ENCODE data around the gene SHCBP1.
"Not testable (repeated sequence)": the region's sequence is repeated elsewhere in the genome, so short reads cannot be mapped to it uniquely, and the experiment has no call there.

The SHCBP1 gene, protein sequence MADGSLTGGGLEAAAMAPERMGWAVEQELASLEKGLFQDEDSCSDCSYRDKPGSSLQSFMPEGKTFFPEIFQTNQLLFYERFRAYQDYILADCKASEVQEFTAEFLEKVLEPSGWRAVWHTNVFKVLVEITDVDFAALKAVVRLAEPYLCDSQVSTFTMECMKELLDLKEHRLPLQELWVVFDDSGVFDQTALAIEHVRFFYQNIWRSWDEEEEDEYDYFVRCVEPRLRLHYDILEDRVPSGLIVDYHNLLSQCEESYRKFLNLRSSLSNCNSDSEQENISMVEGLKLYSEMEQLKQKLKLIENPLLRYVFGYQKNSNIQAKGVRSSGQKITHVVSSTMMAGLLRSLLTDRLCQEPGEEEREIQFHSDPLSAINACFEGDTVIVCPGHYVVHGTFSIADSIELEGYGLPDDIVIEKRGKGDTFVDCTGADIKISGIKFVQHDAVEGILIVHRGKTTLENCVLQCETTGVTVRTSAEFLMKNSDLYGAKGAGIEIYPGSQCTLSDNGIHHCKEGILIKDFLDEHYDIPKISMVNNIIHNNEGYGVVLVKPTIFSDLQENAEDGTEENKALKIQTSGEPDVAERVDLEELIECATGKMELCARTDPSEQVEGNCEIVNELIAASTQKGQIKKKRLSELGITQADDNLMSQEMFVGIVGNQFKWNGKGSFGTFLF

DNA sequence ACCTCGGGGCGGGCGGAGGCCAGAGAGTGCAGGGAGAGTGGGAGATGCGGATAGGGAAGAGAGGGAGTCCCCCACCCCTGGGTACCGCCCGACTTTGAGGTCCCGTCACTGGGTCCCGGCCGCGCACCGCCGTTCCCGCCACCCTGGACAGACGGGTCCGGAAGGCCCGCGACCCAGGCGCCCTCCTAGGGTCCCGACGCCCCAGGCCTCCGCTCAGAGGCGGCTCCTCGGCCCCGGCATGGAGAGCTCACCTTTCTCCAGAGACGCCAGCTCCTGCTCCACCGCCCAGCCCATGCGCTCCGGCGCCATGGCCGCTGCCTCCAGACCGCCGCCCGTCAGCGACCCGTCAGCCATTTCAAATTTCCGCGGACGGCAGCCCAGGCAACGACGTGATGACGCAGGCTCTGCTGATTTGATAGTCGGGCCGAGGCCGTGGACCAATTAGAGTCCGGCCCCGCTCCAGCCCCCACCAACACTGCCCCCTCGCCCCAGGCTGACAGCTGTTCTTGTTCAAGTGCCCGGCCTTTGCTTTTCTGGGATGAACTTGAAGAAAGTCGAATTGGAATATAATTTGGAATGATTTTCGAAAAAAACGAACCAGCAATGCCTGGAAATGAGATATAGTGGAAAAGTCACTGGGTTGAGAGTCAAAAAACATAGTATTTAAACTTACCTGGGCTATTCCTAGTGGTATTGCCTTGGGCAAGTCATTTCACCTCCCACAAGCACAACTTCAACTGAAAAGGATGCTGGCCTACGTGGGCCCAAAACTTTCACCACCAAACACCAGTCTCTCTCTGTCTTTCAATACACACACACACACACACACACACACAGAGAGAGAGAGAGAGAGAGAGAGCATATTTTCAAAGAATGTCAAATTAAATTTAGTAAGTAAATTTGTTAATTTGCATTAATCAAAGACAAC, at the start of gene SHCBP1:
TSS of gene SHCBP1 (minus strand) at position 374 of the 928 bp plus-strand sequence. CDS start at position 354, 20 bp downstream.
- peak; percentile 89 for DNase-seq

DNA sequence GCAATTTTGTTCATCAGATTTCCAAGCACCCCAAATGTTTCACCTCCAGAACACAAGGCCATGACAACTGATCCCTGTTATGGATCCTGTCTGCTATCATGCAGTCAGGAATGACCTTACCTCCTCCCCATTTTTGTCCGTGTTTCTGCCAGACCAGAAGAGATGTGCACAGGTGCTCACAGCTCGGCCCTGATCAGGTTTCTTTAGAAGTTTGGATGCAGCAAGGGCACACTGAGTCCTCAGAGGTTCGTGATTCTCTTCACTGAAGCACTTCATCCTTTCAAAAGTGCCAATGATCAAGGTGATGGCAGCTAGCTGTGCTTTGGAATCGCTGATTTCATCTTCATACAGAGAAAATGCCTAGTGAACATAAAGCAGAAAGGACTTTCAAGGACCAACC, 40.9 kb upstream of the SHCBP1 start:
- DNase-seq = no peak

DNA sequence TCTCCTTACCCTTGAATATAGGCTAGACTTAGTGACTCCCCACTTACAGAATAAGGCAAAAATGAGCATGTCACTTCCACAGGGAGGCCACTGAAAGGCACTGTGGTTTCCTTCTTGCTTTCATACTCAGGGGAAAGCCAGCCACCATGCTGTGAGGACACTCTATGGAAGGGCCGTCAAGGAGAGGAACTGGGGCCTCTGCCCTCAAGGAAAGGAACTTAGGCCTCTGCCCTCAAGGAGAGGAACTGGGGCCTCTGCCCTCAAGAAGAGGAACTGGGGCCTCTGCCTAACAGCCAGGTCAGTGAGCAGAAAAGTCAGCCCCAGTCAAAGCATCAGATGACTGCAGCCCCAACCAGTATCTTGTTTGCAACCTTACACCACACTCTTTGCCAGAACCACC, 37.7 kb upstream of the SHCBP1 start:
- no peak for DNase-seq

DNA sequence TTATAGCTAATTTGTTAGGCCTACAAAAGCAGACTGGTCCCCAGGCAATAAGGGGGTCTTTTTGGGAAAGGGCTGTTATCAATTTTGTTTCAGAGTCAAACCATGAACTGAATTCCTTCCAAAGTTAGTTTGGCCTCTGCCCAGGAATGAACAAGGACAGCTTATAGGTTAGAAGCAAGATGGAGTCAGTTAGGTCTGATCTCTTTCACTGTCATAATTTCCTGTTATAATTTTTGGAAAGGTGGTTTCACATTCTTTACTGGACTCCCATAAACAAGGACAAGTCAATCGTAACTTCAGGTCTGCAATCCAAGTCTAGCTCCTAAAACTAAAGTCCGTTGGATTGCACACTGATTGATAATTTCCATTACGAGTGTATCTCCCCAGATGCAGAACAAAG, 30.1 kb upstream of the SHCBP1 start:
- no peak for DNase-seq

DNA sequence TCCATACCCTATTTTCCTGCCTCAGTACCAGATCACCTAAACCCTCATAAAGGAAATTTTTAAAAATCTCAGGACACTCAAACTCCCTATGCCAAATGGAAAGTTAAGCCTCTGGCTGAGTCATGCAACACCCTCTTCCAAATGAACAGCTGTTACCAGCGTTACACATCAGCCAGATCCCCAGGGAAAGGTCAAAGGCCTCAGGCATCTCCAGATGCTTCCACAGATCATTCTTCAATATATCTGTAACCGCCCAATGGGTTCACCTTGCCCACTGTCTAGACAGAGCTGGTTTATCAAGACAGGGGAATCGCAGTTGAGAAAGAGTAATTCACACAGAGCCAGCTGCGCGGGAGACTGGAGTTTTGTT, 29.1 kb upstream of the SHCBP1 start:
- peak; percentile 43 for DNase-seq

DNA sequence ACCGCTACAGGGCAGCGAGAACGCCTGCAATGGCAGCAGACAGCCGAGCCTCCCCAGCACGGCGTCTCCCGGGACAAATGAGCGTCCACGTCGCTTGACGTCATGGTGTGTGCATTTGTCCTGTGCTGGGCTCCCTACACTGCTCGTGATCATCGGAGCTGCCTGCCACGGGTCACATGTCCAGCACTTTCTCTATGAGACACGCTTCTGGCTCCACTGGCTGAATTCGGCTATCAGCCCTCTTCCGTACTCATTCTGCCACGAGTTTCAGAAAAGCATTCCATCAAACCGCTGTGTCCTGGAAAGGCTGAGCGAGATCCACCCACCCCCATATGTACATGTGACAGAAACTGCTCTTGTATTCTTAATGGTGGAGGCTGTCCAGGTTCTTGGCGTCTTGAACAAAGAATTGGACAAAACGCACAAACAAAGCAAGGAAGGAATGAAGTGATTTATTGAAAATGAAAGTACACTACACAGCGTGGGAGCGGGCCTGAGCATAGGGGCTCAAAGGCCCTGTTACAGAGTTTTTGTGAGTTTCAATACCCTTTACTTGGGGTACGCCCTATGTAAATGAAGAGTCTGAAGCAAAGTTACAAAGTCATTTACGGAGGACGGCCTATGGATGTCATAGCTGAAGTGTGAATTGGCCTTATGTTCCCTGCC, 28.5 kb upstream of the SHCBP1 start:
- DNase-seq = no peak

DNA sequence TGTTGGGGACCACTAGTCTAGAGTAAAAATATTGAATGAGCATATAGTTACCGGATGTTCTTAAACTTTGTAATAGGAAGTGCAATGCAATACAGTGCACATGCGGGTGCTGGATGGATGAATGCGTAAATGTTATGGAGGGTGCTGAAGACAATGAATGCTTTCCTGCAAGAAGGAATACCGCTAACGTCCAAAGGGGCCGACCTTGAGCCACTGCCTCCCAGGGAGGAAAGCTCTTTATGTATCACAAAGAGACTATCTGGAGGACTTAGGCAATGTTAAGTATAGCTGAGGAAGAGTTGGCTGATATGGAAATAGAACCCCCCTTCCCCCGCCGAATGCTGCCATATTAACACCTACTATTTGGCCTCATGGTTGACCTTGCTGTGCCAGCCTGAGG, 27.5 kb upstream of the SHCBP1 start:
- no peak for DNase-seq

DNA sequence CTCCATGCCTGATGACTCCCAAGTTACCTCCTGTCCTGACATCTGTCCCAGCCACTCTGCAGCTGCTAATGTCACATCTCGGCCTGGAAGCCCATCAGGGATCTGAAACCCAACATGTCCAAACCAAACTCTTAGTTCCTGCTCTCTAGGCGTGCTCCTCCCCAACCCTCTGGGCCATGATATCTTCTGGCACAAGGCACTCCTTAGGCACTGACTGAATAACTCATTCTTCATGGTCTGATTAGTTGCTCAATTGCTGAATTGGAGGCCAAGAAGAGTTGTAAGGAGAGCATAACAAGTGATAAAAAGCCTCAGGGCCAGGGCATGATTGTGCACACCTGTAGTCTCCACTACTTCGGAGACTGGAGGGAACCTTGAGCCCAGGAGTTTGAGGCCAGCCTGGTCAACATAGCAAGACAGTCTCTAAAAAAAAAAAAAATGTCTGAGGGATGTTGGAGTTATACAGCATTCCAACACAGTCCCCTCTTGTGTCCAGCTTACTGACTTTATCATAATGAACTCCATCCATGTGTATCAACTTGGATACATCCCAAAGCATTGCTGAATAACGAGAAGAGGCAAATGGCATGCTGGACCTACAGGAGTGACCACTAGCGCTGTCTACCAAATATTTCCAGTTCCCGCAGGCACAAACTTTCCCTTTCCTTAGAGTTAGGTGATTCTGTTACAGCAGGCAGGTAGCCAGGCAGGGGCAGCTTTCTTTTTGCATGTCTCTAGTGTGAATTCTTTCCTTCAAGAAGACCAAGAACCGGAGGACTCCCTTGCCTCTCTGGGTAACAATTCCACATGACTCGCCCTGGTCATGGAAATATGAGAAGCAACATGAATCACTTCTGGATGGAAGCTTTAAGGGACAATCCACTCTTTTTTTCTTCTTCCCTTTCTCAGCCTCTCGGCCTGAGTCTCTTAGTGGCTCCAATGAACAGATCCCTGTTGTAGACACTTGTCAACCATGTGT, 18.1 kb upstream of the SHCBP1 start:
- no peak for DNase-seq

DNA sequence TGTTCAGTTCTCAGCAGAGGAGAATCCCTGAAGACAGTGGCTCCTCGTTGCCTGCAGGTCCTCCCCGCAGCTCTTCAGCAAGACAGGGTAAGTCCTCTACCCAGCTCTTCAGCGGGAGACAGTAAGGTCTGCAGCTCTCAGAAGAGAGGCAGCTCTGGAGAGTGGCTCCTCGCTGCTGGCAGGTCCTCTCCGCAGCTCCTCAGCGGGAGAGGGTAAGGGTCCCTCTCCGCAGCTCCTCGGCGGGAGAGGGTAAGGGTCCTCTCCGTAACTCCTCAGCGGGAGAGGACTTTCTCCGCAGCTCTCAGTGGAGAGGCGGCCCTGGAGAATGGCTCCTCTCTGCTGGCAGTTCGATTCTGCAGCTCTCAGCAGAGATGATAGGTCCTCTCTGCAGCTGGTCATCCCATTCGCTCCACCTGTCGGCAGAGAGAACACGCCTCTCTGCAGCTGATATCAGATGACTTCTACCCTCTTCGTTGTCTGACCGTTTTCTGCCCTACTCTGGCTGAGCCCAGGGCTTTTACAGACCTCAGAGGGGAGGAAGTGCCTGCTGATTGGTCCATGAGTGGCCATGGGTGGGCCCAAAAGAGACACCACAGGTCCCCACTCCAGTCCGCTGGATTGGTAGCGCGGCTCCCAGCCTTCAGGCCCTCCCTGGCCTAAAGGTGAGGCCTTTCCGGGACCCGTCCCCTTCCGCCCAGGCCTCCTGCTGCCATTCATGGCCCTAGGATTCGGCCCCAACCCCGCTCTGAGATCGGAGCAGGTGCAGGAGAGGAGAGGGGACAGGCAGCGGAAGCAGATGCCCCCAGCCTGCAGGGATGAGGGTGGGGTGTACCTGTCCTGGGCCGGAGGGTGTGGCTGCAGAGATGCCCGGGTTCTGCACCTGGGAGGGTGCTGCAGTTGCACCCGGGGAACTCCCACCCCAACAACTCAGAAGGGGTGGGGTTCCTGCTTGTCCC, 11.9 kb upstream of the SHCBP1 start:
- peak; percentile 79 for DNase-seq

DNA sequence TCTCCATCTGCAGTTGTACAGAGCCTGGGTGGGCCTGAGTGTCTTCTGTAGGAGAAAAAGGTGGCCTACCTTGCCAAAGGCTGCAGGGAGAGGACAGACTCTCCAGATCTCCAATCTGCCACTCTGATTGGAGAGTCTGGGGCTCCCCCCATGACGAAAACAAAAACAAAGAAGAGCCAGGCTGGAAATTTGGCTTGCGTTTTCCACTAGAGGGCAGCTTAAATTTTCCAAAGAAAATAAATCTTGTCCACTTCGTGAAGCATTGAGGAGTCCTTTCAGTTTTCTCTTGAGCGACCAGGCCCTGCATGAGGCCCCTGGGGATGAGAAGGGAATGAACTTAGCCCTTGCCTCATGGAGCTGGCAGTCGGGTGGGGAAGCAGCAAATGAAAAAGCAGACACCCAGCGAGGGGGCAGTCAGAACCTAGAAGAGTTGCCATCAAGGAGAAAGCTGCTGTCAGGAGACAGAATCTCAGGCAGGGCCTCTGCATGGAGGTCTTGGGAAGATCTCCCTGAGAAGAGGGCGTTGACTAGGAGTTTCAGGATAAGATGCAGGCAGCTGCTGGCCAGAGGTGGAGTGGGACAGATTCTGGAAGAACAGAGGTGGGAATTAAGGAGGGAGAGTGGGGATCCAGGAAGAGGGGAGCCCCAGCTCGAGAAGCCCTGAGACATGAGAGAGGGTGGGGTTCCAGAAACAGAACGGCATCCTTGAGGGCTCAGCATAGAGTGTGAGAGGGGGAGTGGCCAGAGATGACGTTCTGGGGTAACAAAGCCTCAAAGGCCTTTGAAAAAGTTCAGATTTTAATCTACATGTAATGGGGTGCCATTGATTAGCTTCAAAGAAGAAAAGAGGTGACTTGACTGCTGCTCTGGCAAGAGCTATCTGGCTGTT, 8.4 kb upstream of the SHCBP1 start:
- peak; percentile 13 for DNase-seq

DNA sequence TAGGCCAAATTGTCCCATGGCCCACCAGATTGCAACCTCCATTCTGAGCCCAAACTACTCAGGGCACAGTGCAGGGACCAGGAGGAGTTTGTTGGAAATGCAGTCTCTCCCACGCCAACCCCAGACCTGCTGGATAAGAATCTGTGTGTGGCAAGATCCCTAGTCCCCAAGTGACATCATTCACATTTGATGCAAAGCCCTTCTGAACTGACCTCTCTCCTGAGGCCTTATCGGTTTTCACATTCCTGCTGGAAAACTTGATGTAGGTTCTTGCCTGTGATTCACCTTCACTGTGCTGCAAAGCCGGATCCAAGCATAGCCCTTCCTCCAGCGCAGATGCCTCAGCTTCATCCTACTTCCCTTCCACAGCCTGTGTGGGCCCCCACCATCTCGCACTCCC, 6.6 kb upstream of the SHCBP1 start:
- no peak for DNase-seq

DNA sequence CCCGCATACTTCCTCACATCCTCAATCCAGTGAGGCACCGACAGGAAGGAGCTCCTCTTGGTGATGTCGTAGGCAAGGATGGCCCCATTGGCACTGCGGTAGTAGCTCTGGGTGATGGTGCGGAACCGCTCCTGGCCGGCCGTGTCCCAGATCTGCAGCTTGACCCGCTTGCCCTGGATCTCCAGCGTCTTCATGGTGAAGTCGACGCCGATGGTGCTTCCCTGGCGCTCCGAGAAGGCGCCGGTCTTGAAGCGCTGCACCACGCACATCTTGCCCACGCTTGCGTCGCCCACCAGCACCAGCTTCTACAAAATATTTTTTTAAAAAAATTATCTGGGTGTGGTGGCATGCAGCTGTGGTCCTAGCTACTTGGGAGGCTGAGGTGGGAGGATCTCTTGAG, 5.5 kb upstream of the SHCBP1 start:
- not testable (repeated sequence) for DNase-seq

DNA sequence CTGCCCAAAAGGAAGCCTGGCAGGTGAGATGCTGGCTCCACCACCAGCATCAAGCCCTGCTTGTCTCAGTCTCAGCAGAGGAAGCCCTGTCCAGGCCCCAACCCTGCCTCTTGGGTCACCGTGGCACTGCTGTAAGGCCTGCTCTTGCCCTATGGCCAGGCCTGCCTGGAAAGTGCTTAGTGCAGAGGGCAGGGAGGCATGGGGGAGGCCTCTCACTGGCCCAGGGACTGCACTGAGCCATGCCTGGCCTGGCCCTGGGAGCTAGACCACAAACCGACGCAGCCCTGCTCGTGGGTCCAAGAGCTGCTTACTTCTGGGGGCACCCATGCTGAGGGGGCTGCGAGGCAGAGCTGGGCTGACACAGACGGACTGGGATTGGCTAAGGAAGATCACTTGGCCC, 3.7 kb upstream of the SHCBP1 start:
- DNase-seq = not testable (repeated sequence)

DNA sequence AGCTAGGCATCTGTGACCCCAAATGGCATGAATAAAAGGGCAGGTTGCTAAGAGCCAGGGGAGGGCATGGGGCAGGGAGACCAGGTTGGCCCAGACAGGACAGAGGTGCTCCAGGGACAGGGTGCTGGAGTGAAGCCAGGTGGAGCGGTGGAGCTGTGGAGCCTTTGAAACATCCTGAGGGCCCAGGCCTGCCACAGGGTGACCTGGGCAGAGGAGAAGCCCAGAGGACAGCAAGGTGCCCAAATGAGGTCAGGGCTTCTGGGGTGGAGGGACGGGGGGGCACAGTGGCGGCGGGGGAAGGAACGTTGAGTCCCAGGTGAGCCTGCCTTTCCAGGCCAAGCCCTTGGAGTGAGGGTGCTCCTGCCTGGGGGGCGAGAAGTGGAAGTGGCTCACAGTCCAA, 2.5 kb upstream of the SHCBP1 start:
- not testable (repeated sequence) for DNase-seq

DNA sequence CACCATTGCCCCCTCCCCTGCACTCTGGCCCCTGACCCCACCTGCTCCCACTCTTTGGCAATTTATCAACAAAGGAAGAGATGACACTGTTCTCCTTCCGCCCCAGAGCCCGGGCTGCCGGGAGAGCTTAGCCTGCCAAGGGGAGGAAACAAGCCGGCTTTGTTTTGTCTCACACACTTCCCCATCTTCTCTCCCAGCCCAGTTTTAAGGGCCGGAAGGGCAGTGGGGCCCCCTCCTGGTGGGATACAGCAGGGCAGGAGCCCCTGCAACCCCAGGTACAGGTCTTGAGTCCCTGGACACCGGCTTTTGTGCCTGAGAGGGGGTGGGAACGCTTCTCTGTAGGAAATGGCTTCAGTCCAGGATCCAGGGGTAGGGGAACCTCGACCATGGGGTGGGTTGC, 2.1 kb upstream of the SHCBP1 start:
- not testable (repeated sequence) for DNase-seq

DNA sequence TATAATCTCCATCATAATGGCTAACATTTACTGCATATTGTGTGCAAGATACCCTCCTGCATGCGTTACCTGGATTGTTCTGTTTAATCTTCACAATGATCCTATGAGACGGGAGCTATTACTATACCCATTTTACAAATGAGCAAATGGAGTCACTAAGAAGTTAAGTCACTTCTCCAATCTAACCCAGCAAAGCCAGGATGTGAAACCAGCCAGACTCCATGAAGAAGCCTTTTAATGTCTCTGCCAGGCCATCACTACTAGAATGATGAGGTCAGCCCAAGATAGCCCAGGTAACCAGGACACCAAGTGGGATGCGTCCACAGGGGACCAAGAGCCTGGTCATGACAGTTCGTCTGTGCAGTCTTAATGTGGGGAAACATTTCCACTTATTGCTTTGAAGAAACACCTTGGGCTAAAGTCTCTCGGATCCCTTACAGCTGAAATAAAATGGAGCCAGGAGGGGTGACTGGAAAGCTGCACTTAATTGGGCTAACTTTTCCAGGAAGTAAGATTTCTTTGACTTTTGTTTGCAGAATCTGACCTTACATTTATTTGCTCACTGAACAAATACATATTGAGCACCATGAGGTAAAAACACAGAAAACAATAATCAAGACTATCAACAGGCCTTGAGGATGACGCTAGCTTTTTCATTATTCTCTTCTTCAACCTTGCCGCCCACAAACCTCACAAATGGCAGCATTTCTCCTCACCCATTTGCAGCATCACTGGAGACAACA, 926 bp upstream of the SHCBP1 start:
- DNase-seq = no peak

DNA sequence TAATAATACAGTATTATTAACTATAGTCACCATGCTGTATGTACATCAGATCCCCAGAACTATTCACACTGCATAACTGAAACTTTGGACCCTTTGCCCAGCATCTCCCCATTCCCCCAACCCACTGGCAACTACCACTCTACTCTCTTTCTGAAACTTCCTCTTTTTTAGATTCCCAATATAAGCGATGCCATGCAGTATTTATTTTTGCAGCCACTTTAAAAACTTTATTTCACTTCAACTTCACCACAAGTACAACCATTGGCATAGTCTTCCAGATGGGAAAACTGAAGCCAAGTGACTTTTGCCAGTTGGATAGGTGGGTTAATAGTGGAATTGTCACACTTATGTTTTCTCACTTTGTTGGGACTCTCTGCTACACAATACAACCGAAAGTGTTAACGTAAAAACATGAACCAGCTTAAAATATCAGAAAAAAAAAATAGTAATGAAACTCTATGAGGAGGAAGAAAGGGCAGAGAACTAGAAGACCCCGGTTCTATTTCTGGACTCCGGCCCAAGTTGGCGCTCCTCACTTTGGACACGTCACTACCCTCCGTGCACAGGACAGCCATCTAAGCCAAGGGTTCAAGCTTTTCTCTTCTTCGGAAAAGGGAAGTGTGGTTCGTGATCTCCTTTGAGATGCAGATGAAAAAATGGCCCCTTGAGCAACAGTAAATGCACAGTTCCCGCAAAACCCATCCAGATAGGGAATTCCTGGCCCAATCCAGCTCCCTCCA, 743 bp downstream of the SHCBP1 start:
- DNase-seq = peak; percentile 10

DNA sequence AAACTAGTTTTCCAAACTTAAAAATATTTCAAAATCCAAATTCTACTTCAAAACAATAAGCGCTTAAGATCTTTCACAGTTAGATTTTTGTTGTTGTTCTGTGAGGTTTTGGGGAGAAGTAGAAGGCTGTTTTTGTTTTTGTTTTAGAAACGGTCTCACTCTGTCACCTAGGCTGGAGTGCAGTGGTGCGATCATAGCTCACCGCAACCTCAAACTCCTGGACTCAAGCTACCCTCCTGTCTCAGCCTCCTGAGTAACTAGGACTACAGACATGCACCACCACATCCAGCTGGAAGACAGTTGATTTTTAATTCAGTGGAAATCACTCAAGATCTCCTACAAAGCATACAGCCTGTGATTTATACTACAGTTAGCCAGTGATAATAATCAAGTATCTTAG, 2.7 kb downstream of the SHCBP1 start:
- no peak for DNase-seq

All from NCI-H69 (cell line).